ENCODE measurements around the gene SHANK2. TPM values are rescaled to one million over a fixed set of nuclear protein-coding genes. Genes with fewer than 3 reads are reported as not detected.

SHANK2 gene
- total and polyA plus RNA-seq, 2 donors (not counting 3 experiments of a cell fraction or from before 2014, with no cell fraction given), result not detected

- intact Hi-C loops (cut with micrococcal nuclease), result no loop called here
Observed at GRCh38 chr11:71209656-71210055, 42.7 kb downstream of the SHANK2 start.

More at GRCh38 chr11:71209656-71210055, 42.7 kb downstream of the SHANK2 start:
- BruUV-seq (replicated peaks), result no TSS peak
- no peak for TF ChIP-seq POLR2A (IDR thresholded peaks at IDR 0.05; ENCODE audit: low read depth, low read length)
- TF ChIP-seq MAX (IDR thresholded peaks at IDR 0.05; ENCODE audit: insufficient read depth, insufficient read length), result no peak
- no peak for TF ChIP-seq MYC (IDR thresholded peaks at IDR 0.05; ENCODE audit: low read depth, low read length)
- no peak for TF ChIP-seq EZH2 (IDR thresholded peaks at IDR 0.05; ENCODE audit: borderline replicate concordance, low read depth, low read length, severe bottlenecking)
- no peak for TF ChIP-seq JUN (IDR thresholded peaks at IDR 0.05; ENCODE audit: borderline replicate concordance, insufficient read depth, insufficient read length, low read depth)
- TF ChIP-seq, protein P1, sequence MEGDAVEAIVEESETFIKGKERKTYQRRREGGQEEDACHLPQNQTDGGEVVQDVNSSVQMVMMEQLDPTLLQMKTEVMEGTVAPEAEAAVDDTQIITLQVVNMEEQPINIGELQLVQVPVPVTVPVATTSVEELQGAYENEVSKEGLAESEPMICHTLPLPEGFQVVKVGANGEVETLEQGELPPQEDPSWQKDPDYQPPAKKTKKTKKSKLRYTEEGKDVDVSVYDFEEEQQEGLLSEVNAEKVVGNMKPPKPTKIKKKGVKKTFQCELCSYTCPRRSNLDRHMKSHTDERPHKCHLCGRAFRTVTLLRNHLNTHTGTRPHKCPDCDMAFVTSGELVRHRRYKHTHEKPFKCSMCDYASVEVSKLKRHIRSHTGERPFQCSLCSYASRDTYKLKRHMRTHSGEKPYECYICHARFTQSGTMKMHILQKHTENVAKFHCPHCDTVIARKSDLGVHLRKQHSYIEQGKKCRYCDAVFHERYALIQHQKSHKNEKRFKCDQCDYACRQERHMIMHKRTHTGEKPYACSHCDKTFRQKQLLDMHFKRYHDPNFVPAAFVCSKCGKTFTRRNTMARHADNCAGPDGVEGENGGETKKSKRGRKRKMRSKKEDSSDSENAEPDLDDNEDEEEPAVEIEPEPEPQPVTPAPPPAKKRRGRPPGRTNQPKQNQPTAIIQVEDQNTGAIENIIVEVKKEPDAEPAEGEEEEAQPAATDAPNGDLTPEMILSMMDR (IDR thresholded peaks at IDR 0.05; ENCODE audit: extremely low read depth in 1 of 2, insufficient read depth in 1 of 2, low read depth in 1 of 2, low read length in 2 of 2), result no peak
- no peak for TF ChIP-seq GATA2 (IDR thresholded peaks at IDR 0.05; ENCODE audit: insufficient read depth, insufficient read length, low read depth, low read length)
- no peak for TF ChIP-seq POLR2AphosphoS5 (IDR thresholded peaks at IDR 0.05; ENCODE audit: insufficient read depth, low read depth, low read length)
- TF ChIP-seq FOS (IDR thresholded peaks at IDR 0.05; ENCODE audit: borderline replicate concordance, insufficient read depth, low read length), result no peak
- Histone ChIP-seq H4K20me1 (replicated peaks; ENCODE audit: control insufficient read depth, extremely low read depth, insufficient read depth, low read length) (no peaks in the 10 kb centered on the region), H3K4me2 (ENCODE audit: insufficient read depth, low read length) (no peak overlapping the region), H3K9me3 (replicated peaks; ENCODE audit: control insufficient read depth, insufficient read depth, low read length) (no peaks in the 10 kb centered on the region), H3K4me1 (ENCODE audit: control insufficient read depth, extremely low read depth, insufficient read depth, low read length) (no peaks in the 10 kb centered on the region), H3K9ac (replicated peaks; ENCODE audit: extremely low read depth, insufficient read depth, low read length) (no peak overlapping the region), H3K36me3 (ENCODE audit: control insufficient read depth in 2 of 2, extremely low read depth in 1 of 2, insufficient read depth in 2 of 2, low read length in 2 of 2) (no peaks in the 10 kb centered on the region), H3K79me2 (ENCODE audit: control insufficient read depth, insufficient read depth, low read length) (no peaks in the 10 kb centered on the region), H3K9me1 (replicated peaks; ENCODE audit: control insufficient read depth, extremely low read depth, insufficient read depth, low read length) (no peaks in the 10 kb centered on the region), H2AFZ (ENCODE audit: low read depth, low read length) (no peak overlapping the region), H3K4me3 (replicated peaks in 1 of 3; ENCODE audit: insufficient read depth in 1 of 3, low read depth in 1 of 3, low read length in 3 of 3) (no peak overlapping the region), H3K27ac (ENCODE audit: insufficient read depth, low read depth, low read length) (no peak overlapping the region), H3K27me3 (ENCODE audit: control insufficient read depth in 2 of 2, insufficient read depth in 2 of 2, low read length in 2 of 2) (no peaks in the 10 kb centered on the region)
- FAIRE-seq, result no peak
- DNase-seq (ENCODE audit: low read depth, low spot score), result no peak
- ChIA-PET CTCF (no interaction called here), POLR2A (no interaction called here)
- dilution Hi-C loops (cut with MboI; ENCODE audit: extremely low pct_ligation_motif_present, low sequenced_read_pairs), result no loop called here

All from endothelial cell of umbilical vein (primary cell).